Uterus (tissue), 2 donors: ENCODE data around the gene ZNF750.

Experiments
- POLR2A ChIP-seq, 2 donors: fragments of 450-650 bp; IDR thresholded peaks; one replicate each; pipeline ENCODE4 v1.6.1; 2016; ENCODE audit warnings: antibody characterized with exemption in 2 of 2, mild to moderate bottlenecking in 1 of 2, moderate library complexity in 1 of 2
- TF ChIP-seq, protein P1 (sequence below), 4 experiments: fragments of 200-600 bp in 2 of 4; fragments of 450-650 bp in 2 of 4; sonication (generic) in 2 of 4; IDR thresholded peaks; one replicate each; pipeline ENCODE4 v1.5.1; 2016 to 2019; ENCODE audit warnings: antibody characterized with exemption in 4 of 4, mild to moderate bottlenecking in 2 of 4, moderate library complexity in 1 of 4

DNA sequence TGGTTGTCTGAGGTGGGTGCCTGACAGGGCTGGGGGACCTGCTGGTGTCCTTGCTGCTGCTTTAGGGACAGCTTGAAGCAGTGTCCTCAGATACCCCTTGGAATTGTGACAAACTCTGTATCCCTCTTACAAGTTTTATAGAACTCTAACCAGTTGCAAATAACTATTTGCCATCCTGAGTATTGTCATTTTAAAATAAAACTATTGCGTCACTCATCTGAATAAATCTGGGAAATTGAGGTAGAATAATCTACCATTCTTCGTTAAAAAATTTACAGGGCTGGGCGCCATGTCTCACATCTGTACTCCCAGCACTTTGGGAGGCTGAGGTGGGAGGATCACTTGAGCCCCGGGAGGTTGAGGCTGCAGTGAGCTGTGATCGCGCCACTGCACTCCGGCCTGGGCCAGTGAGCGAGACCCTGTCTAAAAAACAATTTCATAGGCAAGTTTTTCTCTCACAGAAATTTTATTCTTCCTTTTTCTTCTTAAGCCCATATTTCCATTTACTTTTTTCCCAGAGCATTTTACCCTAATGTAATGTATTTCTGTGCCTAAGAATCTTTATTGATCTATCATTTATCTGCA, 14.2 kb downstream of the ZNF750 start:
- no peak for TF ChIP-seq POLR2A (IDR thresholded peaks at IDR 0.05)
- TF ChIP-seq, protein P1, sequence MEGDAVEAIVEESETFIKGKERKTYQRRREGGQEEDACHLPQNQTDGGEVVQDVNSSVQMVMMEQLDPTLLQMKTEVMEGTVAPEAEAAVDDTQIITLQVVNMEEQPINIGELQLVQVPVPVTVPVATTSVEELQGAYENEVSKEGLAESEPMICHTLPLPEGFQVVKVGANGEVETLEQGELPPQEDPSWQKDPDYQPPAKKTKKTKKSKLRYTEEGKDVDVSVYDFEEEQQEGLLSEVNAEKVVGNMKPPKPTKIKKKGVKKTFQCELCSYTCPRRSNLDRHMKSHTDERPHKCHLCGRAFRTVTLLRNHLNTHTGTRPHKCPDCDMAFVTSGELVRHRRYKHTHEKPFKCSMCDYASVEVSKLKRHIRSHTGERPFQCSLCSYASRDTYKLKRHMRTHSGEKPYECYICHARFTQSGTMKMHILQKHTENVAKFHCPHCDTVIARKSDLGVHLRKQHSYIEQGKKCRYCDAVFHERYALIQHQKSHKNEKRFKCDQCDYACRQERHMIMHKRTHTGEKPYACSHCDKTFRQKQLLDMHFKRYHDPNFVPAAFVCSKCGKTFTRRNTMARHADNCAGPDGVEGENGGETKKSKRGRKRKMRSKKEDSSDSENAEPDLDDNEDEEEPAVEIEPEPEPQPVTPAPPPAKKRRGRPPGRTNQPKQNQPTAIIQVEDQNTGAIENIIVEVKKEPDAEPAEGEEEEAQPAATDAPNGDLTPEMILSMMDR (IDR thresholded peaks at IDR 0.05): no peak
